Activated CD4-positive, alpha-beta memory T cell treated with anti-CD3 and anti-CD28 coated beads, Interleukin-2, amount 10 ng/mL, durations not matched to agents 7 days and 5 days (primary cell): ENCODE results near the gene KRT86. TPM values are rescaled to one million over a fixed set of nuclear protein-coding genes. Genes with fewer than 3 reads are reported as not detected.
"Not testable (repeated sequence)": the region's sequence is repeated elsewhere in the genome, so short reads cannot be mapped to it uniquely, and the experiment has no call there.

Experiments used
- CTCF ChIA-PET: fragments of 350-600 bp; sonication (Branson Sonifier 250); formaldehyde crosslinking; loops from one replicate; lab custom pipeline; 2021; ENCODE audit warnings: antibody characterized with exemption, inconsistent platforms; lab: Charles Lee
- POLR2A ChIA-PET: fragments of 350-600 bp; sonication (Branson Sonifier 250); formaldehyde crosslinking; loops from one replicate; lab custom pipeline; 2021; ENCODE audit warnings: antibody characterized with exemption; lab: Charles Lee
- DNase-seq: peaks from one replicate; pipeline ENCODE4 v3.0.0-alpha.2; 2020
- H3K27ac Mint-ChIP-seq: one replicate; pipeline ENCODE4 v1.8.0; 2021; ENCODE audit warnings: mild to moderate bottlenecking, mixed read lengths
- H3K27me3 Mint-ChIP-seq: one replicate; pipeline ENCODE4 v1.8.0; 2021; ENCODE audit warnings: mixed read lengths
- H3K36me3 Mint-ChIP-seq: one replicate; pipeline ENCODE4 v1.8.0; 2021; ENCODE audit warnings: low read depth, mixed read lengths
- H3K4me1 Mint-ChIP-seq: one replicate; pipeline ENCODE4 v1.8.0; 2021; ENCODE audit warnings: mixed read lengths
- H3K4me3 Mint-ChIP-seq: one replicate; pipeline ENCODE4 v1.8.0; 2021; ENCODE audit warnings: mild to moderate bottlenecking, mixed read lengths
- H3K9me3 Mint-ChIP-seq: one replicate; pipeline ENCODE4 v1.8.0; 2021; ENCODE audit warnings: mixed read lengths
- total RNA-seq, 2 experiments: library from RNA; stranded (reverse); gene quantifications; one replicate each; pipeline ENCODE4 v1.2.3, GENCODE V29; 2021

The KRT86 gene
- total RNA-seq, 2 experiments from 2014 or later = 0.23 to 0.30 TPM

DNA sequence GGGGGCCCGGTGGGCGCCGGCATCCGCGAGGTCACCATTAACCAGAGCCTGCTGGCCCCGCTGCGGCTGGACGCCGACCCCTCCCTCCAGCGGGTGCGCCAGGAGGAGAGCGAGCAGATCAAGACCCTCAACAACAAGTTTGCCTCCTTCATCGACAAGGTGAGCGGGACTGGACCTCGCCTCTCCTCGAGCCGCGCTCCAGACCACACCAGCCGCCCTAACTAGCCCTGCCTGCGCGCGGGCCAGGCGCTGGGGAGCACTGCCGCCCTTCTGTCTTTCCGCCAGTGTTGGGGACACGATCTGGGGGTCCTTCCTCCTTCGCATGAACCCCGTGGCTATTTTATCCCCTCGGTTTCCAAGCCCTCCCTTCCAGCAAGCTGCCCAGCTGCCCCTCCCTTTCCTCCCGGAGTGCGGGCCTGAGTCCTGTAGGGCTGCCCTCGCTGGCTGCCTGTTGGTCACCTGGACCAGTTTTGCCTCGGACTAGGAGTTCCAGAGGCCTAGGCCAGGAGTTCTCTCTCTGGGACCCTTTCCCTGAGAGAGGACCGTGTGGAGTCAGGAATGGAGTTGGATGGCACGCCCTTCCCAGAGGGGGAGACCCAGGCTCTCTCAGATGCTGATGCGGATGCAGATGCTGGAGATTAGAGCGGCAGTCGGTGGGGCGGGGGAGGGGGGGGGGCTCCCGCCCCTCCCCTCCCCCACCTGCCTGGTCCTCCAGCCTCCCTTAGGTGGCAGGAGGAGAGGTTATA lies 40.8 kb upstream of the KRT86 start:
- H3K4me1 Mint-ChIP-seq = no peaks in the 10 kb centered on the region
- no peak overlapping the region for H3K27ac Mint-ChIP-seq
- no peak for DNase-seq
- H3K4me3 Mint-ChIP-seq = no peak overlapping the region
- H3K27me3 Mint-ChIP-seq = peaks cover 51% of the 10 kb centered on the region
- CTCF ChIA-PET = interaction anchor here (1.1 kb wide), 1 partner anchor 12 kb away, joined by 4 read pairs; no protein-coding TSS in a partner anchor
- POLR2A ChIA-PET = no interaction called here
- H3K36me3 Mint-ChIP-seq = no peaks in the 10 kb centered on the region
- H3K9me3 Mint-ChIP-seq = no peaks in the 10 kb centered on the region

DNA sequence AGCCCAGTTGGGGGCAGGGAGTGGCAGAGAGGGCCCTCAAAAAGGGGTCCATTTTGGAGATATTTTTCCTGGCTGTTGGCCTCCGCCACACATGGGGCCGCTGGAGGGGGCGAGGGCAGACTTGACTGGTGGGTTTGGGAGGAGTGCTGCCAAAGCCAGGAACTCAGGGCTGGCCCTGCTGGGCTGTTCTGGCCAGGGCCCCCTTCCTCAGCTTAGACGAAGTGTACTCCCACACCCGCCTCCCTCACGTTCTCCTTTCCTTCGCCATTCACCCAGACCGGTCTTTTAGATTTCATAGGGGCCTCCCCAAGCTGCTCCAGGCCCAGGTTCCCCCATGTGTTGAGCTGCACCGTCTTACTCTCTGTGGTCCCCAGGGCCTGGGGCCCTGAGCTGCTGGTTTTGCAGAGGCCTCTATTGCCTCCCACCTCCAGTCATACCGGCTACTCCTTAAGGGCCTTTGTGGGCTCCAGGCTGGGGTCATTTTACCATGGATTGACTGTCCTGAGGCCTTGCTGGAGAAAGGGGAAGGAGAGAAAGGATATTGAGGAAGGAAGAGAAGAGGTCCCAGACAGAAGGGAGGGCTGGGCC lies 40.1 kb upstream of the KRT86 start:
- Mint-ChIP-seq H3K36me3 (no peaks in the 10 kb centered on the region), H3K9me3 (no peaks in the 10 kb centered on the region), H3K27me3 (peaks cover 51% of the 10 kb centered on the region), H3K4me3 (no peak overlapping the region), H3K4me1 (no peaks in the 10 kb centered on the region), H3K27ac (no peak overlapping the region)
- DNase-seq = no peak
- ChIA-PET CTCF (interaction anchor here (1.1 kb wide), 1 partner anchor 13 kb away, joined by 4 read pairs; no protein-coding TSS in a partner anchor), POLR2A (no interaction called here)

DNA sequence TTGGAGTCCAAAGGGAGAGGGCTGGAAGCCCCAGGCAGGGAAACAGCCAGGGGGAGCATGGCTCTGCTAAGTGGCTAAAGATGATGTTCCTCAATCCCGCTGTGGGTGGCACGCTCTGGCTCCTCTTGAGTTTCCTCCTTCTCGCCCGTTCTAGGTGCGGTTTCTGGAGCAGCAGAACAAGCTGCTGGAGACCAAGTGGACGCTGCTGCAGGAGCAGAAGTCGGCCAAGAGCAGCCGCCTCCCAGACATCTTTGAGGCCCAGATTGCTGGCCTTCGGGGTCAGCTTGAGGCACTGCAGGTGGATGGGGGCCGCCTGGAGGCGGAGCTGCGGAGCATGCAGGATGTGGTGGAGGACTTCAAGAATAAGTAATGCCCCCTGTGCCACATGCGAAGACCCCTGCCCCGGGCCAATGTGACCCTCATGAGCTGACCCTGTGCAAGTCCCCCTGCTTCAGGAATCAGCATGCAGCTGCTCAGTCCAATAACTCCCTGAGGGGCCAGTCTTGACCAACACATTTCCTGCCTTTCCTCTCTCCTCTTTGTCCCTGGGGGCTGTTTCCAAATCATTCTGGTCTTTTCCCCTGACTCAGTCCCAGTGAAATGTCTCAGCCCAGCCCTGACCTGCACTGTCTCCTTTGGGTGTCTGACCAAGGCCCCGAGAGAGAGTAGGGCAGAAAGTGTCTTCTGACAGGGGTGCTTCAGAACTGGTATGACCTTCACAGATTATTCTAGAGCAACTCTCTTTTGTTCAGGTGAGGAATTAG lies 39.3 kb upstream of the KRT86 start:
- POLR2A ChIA-PET = no interaction called here
- no peaks in the 10 kb centered on the region for H3K4me1 Mint-ChIP-seq
- peaks cover 48% of the 10 kb centered on the region for H3K27me3 Mint-ChIP-seq
- H3K9me3 Mint-ChIP-seq = no peaks in the 10 kb centered on the region
- no peak overlapping the region for H3K4me3 Mint-ChIP-seq
- CTCF ChIA-PET = interaction anchor here (1.0 to 1.2 kb wide), 3 partner anchors 10 to 44 kb away, joined by 3 to 5 read pairs (median 4); no protein-coding TSS in a partner anchor
- no peak for DNase-seq
- H3K27ac Mint-ChIP-seq = no peak overlapping the region
- H3K36me3 Mint-ChIP-seq = no peaks in the 10 kb centered on the region

GRCh38 chr12:52235822-52236361 lies 38.6 kb upstream of the KRT86 start:
- Mint-ChIP-seq H3K27ac (no peak overlapping the region), H3K36me3 (no peaks in the 10 kb centered on the region), H3K27me3 (peaks cover 42% of the 10 kb centered on the region), H3K9me3 (no peaks in the 10 kb centered on the region), H3K4me3 (no peak overlapping the region), H3K4me1 (no peaks in the 10 kb centered on the region)
- POLR2A ChIA-PET = interaction anchor here (3.2 kb wide), 1 partner anchor 16 kb away, joined by 16 read pairs; no protein-coding TSS in a partner anchor
- CTCF ChIA-PET = interaction anchor here (1.0 to 1.2 kb wide), 2 partner anchors 11 to 43 kb away, joined by 3 to 5 read pairs; no protein-coding TSS in a partner anchor
- DNase-seq = no peak

DNA sequence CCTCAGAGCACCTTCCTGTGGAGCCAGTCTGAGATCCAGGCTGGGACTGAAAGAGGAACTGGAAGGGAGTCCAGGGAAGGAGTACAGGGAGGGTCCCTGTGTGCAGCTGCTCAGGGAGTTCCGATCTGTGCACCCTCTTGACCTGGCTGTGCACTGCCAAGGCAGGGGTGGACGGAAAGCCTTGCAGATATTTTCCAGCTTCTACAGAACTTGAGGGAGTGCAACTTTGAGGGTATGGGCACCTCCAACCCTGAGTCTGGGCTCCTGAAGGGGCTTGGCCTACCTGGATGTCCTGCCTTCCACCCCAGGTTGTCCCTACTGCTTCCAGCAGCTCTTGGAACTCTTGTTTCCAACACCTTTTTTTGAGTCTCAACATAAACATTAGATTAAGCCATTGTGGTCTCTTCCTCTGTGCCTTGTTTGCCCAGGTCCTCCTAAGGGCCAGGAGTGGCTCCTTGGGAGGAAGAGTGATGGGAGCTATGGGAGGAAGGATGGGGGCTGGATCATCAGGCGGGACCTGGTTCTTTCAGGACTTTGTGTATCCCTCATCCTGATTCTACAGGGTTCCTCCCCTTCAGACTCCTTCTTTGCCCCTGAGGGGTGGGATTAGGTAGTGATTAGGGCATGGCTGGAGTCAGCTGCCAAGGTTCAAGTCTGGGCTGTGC lies 37.9 kb upstream of the KRT86 start:
- ChIA-PET POLR2A (interaction anchor here (3.2 kb wide), 1 partner anchor 15 kb away, joined by 16 read pairs; no protein-coding TSS in a partner anchor), CTCF (interaction anchor here (1.2 to 2.3 kb wide), 3 partner anchors 15 to 43 kb away, joined by 3 to 9 read pairs (median 5); no protein-coding TSS in a partner anchor)
- H3K27ac Mint-ChIP-seq = no peak overlapping the region
- no peaks in the 10 kb centered on the region for H3K36me3 Mint-ChIP-seq
- no peak overlapping the region for H3K4me3 Mint-ChIP-seq
- peaks cover 36% of the 10 kb centered on the region for H3K27me3 Mint-ChIP-seq
- H3K9me3 Mint-ChIP-seq = no peaks in the 10 kb centered on the region
- no peaks in the 10 kb centered on the region for H3K4me1 Mint-ChIP-seq
- DNase-seq = no peak

GRCh38 chr12:52238207-52238840 lies 36.1 kb upstream of the KRT86 start:
- ChIA-PET CTCF (interaction anchor here (0.8 to 2.3 kb wide), 4 partner anchors 8 to 41 kb away, joined by 3 to 9 read pairs (median 4); no protein-coding TSS in a partner anchor), POLR2A (interaction anchor here (3.2 kb wide), 1 partner anchor 13 kb away, joined by 16 read pairs; no protein-coding TSS in a partner anchor)
- H3K27me3 Mint-ChIP-seq = peaks cover 22% of the 10 kb centered on the region
- H3K27ac Mint-ChIP-seq = no peak overlapping the region
- no peaks in the 10 kb centered on the region for H3K9me3 Mint-ChIP-seq
- no peak for DNase-seq
- H3K4me1 Mint-ChIP-seq = peaks cover 8% of the 10 kb centered on the region
- H3K36me3 Mint-ChIP-seq = no peaks in the 10 kb centered on the region
- H3K4me3 Mint-ChIP-seq = no peak overlapping the region

- Mint-ChIP-seq H3K36me3 (no peaks in the 10 kb centered on the region), H3K9me3 (no peaks in the 10 kb centered on the region), H3K4me1 (peaks cover 15% of the 10 kb centered on the region), H3K27me3 (peaks cover 18% of the 10 kb centered on the region), H3K4me3 (no peak overlapping the region), H3K27ac (no peak overlapping the region)
- ChIA-PET POLR2A (interaction anchor here (3.2 kb wide), 1 partner anchor 13 kb away, joined by 16 read pairs; no protein-coding TSS in a partner anchor), CTCF (interaction anchor here (1.1 to 2.3 kb wide), 2 partner anchors 17 to 40 kb away, joined by 3 to 9 read pairs; no protein-coding TSS in a partner anchor)
- no peak for DNase-seq
Observed at GRCh38 chr12:52238916-52239646, 35.4 kb upstream of the KRT86 start.

DNA sequence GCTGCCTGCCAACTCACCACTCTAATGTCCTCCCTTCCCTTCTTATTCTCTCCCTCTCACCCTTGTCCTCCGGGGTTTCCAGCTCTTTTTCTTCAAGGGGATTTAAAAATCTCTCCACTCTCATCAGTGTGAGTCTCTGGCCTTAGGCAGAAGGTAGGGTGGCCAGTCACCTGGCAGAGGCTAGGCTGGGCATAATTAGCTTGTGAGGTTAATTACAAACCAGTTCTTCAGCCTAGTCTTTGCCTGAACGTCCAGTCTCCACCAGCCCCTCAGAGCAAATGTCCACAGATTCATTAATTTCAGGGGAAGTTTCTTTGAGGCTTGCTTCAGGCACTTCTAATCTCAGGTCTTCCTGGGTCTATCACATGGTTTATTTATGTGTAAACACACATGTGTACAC lies 34.7 kb upstream of the KRT86 start:
- no peaks in the 10 kb centered on the region for H3K9me3 Mint-ChIP-seq
- ChIA-PET POLR2A (no interaction called here), CTCF (interaction anchor here (1.1 kb wide), 1 partner anchor 18 kb away, joined by 3 read pairs; no protein-coding TSS in a partner anchor)
- no peak overlapping the region for H3K4me3 Mint-ChIP-seq
- H3K4me1 Mint-ChIP-seq = peaks cover 22% of the 10 kb centered on the region
- H3K36me3 Mint-ChIP-seq = peaks cover 3% of the 10 kb centered on the region
- peaks cover 12% of the 10 kb centered on the region for H3K27me3 Mint-ChIP-seq
- no peak overlapping the region for H3K27ac Mint-ChIP-seq
- no peak for DNase-seq

DNA sequence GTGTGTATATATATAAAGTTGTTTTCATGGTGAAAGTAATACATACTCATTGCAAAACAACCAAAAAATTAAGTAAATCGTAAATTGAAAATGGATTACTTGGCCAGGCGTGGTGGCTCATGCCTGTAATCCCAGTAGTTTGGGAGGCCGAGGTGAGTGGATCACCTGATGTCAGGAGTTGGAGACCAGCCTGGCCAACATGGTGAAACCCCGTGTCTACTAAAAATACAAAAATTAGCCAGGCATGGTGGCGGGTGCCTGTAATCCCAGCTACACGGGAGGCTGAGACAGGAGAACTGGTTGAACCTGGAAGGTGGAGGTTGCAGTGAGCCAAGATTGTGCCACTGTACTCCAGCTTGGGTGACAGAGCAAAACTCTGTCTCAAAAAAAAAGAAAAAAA lies 34.2 kb upstream of the KRT86 start:
- H3K27me3 Mint-ChIP-seq = peaks cover 11% of the 10 kb centered on the region
- H3K27ac Mint-ChIP-seq, H3K36me3 Mint-ChIP-seq, H3K9me3 Mint-ChIP-seq, DNase-seq, H3K4me3 Mint-ChIP-seq, POLR2A ChIA-PET: not testable (repeated sequence)
- H3K4me1 Mint-ChIP-seq = peaks cover 27% of the 10 kb centered on the region
- CTCF ChIA-PET = interaction anchor here (1.1 kb wide), 1 partner anchor 18 kb away, joined by 3 read pairs; no protein-coding TSS in a partner anchor

DNA sequence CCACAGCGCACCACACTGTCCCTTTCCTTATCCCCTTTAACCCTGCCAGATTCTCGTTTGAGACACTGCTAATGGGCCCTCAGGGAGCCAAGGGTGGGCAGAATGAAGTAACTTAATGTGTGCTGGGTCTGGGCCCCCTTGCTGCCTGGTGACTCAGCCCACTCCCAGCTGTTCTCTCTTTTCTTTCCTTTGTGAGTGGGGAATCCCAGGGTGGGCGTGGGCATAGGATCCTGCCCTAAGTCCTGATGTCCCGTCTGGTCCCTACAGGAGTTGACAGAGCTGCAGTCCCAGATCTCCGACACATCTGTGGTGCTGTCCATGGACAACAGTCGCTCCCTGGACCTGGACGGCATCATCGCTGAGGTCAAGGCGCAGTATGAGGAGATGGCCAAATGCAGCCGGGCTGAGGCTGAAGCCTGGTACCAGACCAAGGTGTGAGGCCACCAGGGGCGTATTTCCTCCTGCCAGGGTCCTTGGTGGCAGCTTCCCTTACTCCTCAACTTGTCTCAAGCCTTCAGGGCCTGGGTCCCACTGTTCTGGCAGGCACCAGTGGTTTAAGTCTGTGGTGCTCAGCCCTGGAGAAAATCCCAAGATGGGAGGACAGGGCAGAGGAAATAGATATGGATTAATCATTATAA lies 33.1 kb upstream of the KRT86 start:
- peaks cover 3% of the 10 kb centered on the region for H3K36me3 Mint-ChIP-seq
- H3K27ac Mint-ChIP-seq = no peak overlapping the region
- no peak for DNase-seq
- H3K4me1 Mint-ChIP-seq = peaks cover 38% of the 10 kb centered on the region
- no peaks in the 10 kb centered on the region for H3K9me3 Mint-ChIP-seq
- peaks cover 7% of the 10 kb centered on the region for H3K27me3 Mint-ChIP-seq
- no peak overlapping the region for H3K4me3 Mint-ChIP-seq
- CTCF ChIA-PET = interaction anchor here (0.6 kb wide), 1 partner anchor 69 kb away, joined by 3 read pairs; no protein-coding TSS in a partner anchor
- POLR2A ChIA-PET = no interaction called here
